ENCODE measurements around the gene CLOCK.

Gene CLOCK

GRCh38 chr4:55546756-55547465, at the start of gene CLOCK (continued):
- TF ChIP-seq REST (tag by site-specific recombination; IDR thresholded peaks at IDR 0.05) (no peak), ZBTB48 (tag by site-specific recombination; IDR thresholded peaks at IDR 0.05) (no peak), ZNF639 (tag by site-specific recombination; IDR thresholded peaks at IDR 0.05) (no peak), YY2 (tag by site-specific recombination; IDR thresholded peaks at IDR 0.05) (no peak), ZNF623 (tag by site-specific recombination; IDR thresholded peaks at IDR 0.05) (no peak), GFI1B (tag by site-specific recombination; IDR thresholded peaks at IDR 0.05) (no peak), ZNF488 (tag by site-specific recombination; IDR thresholded peaks at IDR 0.05) (no peak), ZNF704 (tag by site-specific recombination; IDR thresholded peaks at IDR 0.05) (no peak), ZNF169 (tag by site-specific recombination; IDR thresholded peaks at IDR 0.05) (no peak), TSHZ1 (tag by site-specific recombination; IDR thresholded peaks at IDR 0.05; ENCODE audit: borderline replicate concordance) (no peak), ZNF692 (tag by site-specific recombination; IDR thresholded peaks at IDR 0.05) (peak; percentile 99), ZNF19 (tag by site-specific recombination; IDR thresholded peaks at IDR 0.05; ENCODE audit: low read depth) (no peak), ZNF585B (tag by site-specific recombination; IDR thresholded peaks at IDR 0.05) (no peak), ZNF175 (tag by site-specific recombination; IDR thresholded peaks at IDR 0.05) (no peak), ZNF426 (tag by site-specific recombination; IDR thresholded peaks at IDR 0.05) (no peak), ZNF16 (tag by site-specific recombination; IDR thresholded peaks at IDR 0.05; ENCODE audit: low read depth) (no peak), ZNF416 (tag by site-specific recombination; IDR thresholded peaks at IDR 0.05) (no peak), ZNF510 (tag by site-specific recombination; IDR thresholded peaks at IDR 0.05; ENCODE audit: insufficient replicate concordance) (no peak), FEZF1 (tag by site-specific recombination; IDR thresholded peaks at IDR 0.05) (no peak), ZNF292 (tag by site-specific recombination; IDR thresholded peaks at IDR 0.05; ENCODE audit: borderline replicate concordance, low read depth) (no peak), ZNF10 (tag by site-specific recombination; IDR thresholded peaks at IDR 0.05) (no peak), HOXA7 (CRISPR knock-in tag; IDR thresholded peaks at IDR 0.05; ENCODE audit: borderline replicate concordance) (no peak), ZNF404 (tag by site-specific recombination; IDR thresholded peaks at IDR 0.05) (no peak), ZNF654 (tag by site-specific recombination; IDR thresholded peaks at IDR 0.05; ENCODE audit: low read depth) (no peak), IKZF3 (tag by site-specific recombination; IDR thresholded peaks at IDR 0.05) (peak; percentile 72; the same call in 1 of the 2 replicates), PATZ1 (tag by site-specific recombination; IDR thresholded peaks at IDR 0.05) (peak; percentile 73; the same call in 1 of the 2 replicates)

Measured in HEK293 (cell line).